GM12878 (cell line): ENCODE measurements around the gene COX10. TPM values are rescaled to one million over a fixed set of nuclear protein-coding genes. Genes with fewer than 3 reads are reported as not detected.

ENCODE experiments used
- ATF7 ChIP-seq: fragments of 450-650 bp; IDR thresholded peaks from 2 replicates; pipeline ENCODE4 v1.6.1; 2016; ENCODE audit warnings: low read depth, mild to moderate bottlenecking
- BCL11A ChIP-seq: IDR thresholded peaks from 2 replicates; pipeline ENCODE4 v1.6.1; 2011; ENCODE audit warnings: low read depth, low read length
- BHLHE40 ChIP-seq, 2 experiments: fragments of 450-650 bp in 1 of 2; IDR thresholded peaks; 2 replicates each; pipeline ENCODE4 v1.6.1; 2011 to 2017; ENCODE audit warnings: low read depth in 2 of 2, borderline replicate concordance in 1 of 2, improper control_type of control experiment in 1 of 2, low read length in 1 of 2, mild to moderate bottlenecking in 1 of 2
- CBX3 ChIP-seq: fragments of 200-600 bp; sonication (generic); IDR thresholded peaks from 2 replicates; pipeline ENCODE4 v1.6.1; 2016; ENCODE audit warnings: low read depth, borderline replicate concordance
- CBX5 ChIP-seq: sonication (generic); IDR thresholded peaks from 2 replicates; pipeline ENCODE4 v1.6.1; 2016; ENCODE audit warnings: low read depth, moderate library complexity, mild to moderate bottlenecking, inconsistent platforms
- CUX1 ChIP-seq: IDR thresholded peaks from 2 replicates; pipeline ENCODE4 v1.6.1; 2012; ENCODE audit warnings: improper control_type of control experiment, low read depth, low read length; ENCODE audit not compliant: insufficient replicate concordance
- HDAC2 ChIP-seq: fragments of 200-600 bp; sonication (generic); IDR thresholded peaks from 2 replicates; pipeline ENCODE4 v1.6.1; 2017
- IRF3 ChIP-seq: fragments of 450-650 bp; IDR thresholded peaks from 2 replicates; pipeline ENCODE4 v1.6.1; 2014; ENCODE audit warnings: mild to moderate bottlenecking
- JUND ChIP-seq: IDR thresholded peaks from 2 replicates; pipeline ENCODE4 v1.6.1; 2012; ENCODE audit warnings: low read depth, mild to moderate bottlenecking, low read length, improper control_type of control experiment, moderate library complexity
- NR2C1 ChIP-seq: fragments of 450-650 bp; IDR thresholded peaks from 2 replicates; pipeline ENCODE4 v1.6.1; 2017; ENCODE audit warnings: antibody characterized with exemption, mild to moderate bottlenecking, moderate library complexity
- PAX5 ChIP-seq: IDR thresholded peaks from 2 replicates; pipeline ENCODE4 v1.6.1; 2011; ENCODE audit warnings: low read depth, low read length, borderline replicate concordance
- PAX8 ChIP-seq: fragments of 450-650 bp; IDR thresholded peaks from 2 replicates; pipeline ENCODE4 v1.6.1; 2017; ENCODE audit warnings: mild to moderate bottlenecking, moderate library complexity
- RAD21 ChIP-seq: IDR thresholded peaks from 2 replicates; pipeline ENCODE4 v1.6.1; 2011; ENCODE audit warnings: mild to moderate bottlenecking, low read depth, low read length, moderate library complexity; ENCODE audit not compliant: insufficient read depth
- STAT1 ChIP-seq: fragments of 450-650 bp; conservative IDR thresholded peaks from 2 replicates; pipeline ENCODE4 v1.6.1; 2014; ENCODE audit warnings: antibody characterized with exemption, mild to moderate bottlenecking
- SUPT20H ChIP-seq: IDR thresholded peaks from 2 replicates; pipeline ENCODE4 v1.6.1; 2011; ENCODE audit warnings: low read depth, mild to moderate bottlenecking, low read length, moderate library complexity, borderline replicate concordance; ENCODE audit not compliant: control insufficient read depth
- ZNF24 ChIP-seq: fragments of 450-650 bp; IDR thresholded peaks from 2 replicates; pipeline ENCODE4 v1.6.1; 2017; ENCODE audit warnings: antibody characterized with exemption, mild to moderate bottlenecking
- ZNF274 ChIP-seq: IDR thresholded peaks from one replicate; pipeline ENCODE4 v1.8.0; 2011; ENCODE audit not compliant: insufficient read length, insufficient read depth
- polyA plus RNA-seq, 11 experiments: library from polyadenylated mRNA; depleted of rRNA in 4 of 11; unstranded in 6 of 11; stranded (reverse) in 5 of 11; fragments of >200 nt; fragmentation: Nextera tagmentation in 4 of 11; fragmentation: Illumina TruSeq in 1 of 11; extraction: Ambion mirVana in 4 of 11; extraction: Trizol in 1 of 11; gene quantifications; 1 replicate in 1 of 11; 2 replicates in 10 of 11; pipeline versions ENCODE4 v1.2.1 to v1.2.3, GENCODE V29; 2011 to 2016; ENCODE audit warnings: inconsistent platforms in 2 of 11, missing spikeins in 2 of 11, low read depth in 1 of 11
- total RNA-seq, 4 experiments: library from RNA; depleted of rRNA in 3 of 4; stranded (reverse); fragments of >200 nt in 3 of 4; fragmentation: Illumina TruSeq in 1 of 4; extraction: Trizol in 1 of 4; gene quantifications; 2 replicates each; pipeline versions ENCODE4 v1.2.1 to v1.2.3, GENCODE V29; 2013 to 2021
- TF ChIP-seq, protein P1 (sequence below): IDR thresholded peaks from 2 replicates; pipeline ENCODE4 v1.6.1; 2012; ENCODE audit warnings: low read depth, low read length, improper control_type of control experiment
- TF ChIP-seq, protein P2 (sequence below): IDR thresholded peaks from 2 replicates; pipeline ENCODE4 v1.6.1; 2011; ENCODE audit warnings: mild to moderate bottlenecking, low read depth, low read length, moderate library complexity; ENCODE audit not compliant: insufficient replicate concordance
- TF ChIP-seq, protein P3 (sequence below): fragments of 450-650 bp; IDR thresholded peaks from 2 replicates; pipeline ENCODE4 v1.6.1; 2016; ENCODE audit warnings: mild to moderate bottlenecking

COX10 gene
- total and polyA plus RNA-seq, 10 of the 15 experiments (the other 5 are each of a cell fraction or from before 2014, with no cell fraction given) = 9.6 to 29.4 (median 21.3) TPM

GRCh38 chr17:14069251-14070021, at the start of gene COX10 (continued):
- 0 out of 2 replicates have a peak, but pooled peaks have one; percentile 34 for TF ChIP-seq ATF7
- no peak for TF ChIP-seq CBX3
- TF ChIP-seq RAD21 = no peak
- TF ChIP-seq BHLHE40 (IDR thresholded peaks at IDR 0.05; ENCODE audit: borderline replicate concordance in 1 of 2, low read depth in 2 of 2, low read length in 1 of 2) = peak; percentile 63 to 77; a peak in 3 of 4 replicates
- TF ChIP-seq, protein P1, sequence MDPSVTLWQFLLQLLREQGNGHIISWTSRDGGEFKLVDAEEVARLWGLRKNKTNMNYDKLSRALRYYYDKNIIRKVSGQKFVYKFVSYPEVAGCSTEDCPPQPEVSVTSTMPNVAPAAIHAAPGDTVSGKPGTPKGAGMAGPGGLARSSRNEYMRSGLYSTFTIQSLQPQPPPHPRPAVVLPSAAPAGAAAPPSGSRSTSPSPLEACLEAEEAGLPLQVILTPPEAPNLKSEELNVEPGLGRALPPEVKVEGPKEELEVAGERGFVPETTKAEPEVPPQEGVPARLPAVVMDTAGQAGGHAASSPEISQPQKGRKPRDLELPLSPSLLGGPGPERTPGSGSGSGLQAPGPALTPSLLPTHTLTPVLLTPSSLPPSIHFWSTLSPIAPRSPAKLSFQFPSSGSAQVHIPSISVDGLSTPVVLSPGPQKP = peak; percentile 92; the same call in 1 of the 2 replicates
- TF ChIP-seq NR2C1 = peak; percentile 83
- 0 out of 2 replicates have a peak, but pooled peaks have one; percentile 25 for TF ChIP-seq IRF3
- 0 out of 2 replicates have a peak, but pooled peaks have one; percentile 8 for TF ChIP-seq BCL11A
- TF ChIP-seq SUPT20H = no peak
- peak; percentile 74; the same call in 1 of the 2 replicates for TF ChIP-seq PAX5
- TF ChIP-seq STAT1 = 0 out of 2 replicates have a peak, but pooled peaks have one; percentile 52
- no peak for TF ChIP-seq ZNF274
- no peak for TF ChIP-seq ZNF24
- no peak for TF ChIP-seq JUND
- no peak for TF ChIP-seq CUX1
- TF ChIP-seq HDAC2 = no peak
- TF ChIP-seq, protein P2, sequence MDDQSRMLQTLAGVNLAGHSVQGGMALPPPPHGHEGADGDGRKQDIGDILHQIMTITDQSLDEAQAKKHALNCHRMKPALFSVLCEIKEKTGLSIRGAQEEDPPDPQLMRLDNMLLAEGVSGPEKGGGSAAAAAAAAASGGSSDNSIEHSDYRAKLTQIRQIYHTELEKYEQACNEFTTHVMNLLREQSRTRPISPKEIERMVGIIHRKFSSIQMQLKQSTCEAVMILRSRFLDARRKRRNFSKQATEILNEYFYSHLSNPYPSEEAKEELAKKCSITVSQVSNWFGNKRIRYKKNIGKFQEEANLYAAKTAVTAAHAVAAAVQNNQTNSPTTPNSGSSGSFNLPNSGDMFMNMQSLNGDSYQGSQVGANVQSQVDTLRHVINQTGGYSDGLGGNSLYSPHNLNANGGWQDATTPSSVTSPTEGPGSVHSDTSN = no peak
- TF ChIP-seq PAX8 = no peak
- TF ChIP-seq, protein P3, sequence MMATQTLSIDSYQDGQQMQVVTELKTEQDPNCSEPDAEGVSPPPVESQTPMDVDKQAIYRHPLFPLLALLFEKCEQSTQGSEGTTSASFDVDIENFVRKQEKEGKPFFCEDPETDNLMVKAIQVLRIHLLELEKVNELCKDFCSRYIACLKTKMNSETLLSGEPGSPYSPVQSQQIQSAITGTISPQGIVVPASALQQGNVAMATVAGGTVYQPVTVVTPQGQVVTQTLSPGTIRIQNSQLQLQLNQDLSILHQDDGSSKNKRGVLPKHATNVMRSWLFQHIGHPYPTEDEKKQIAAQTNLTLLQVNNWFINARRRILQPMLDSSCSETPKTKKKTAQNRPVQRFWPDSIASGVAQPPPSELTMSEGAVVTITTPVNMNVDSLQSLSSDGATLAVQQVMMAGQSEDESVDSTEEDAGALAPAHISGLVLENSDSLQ = peak; percentile 86
- no peak for TF ChIP-seq CBX5
